DND-41 (cell line): Measurements from ENCODE around the gene FGFBP1.

Experiments used
- ATAC-seq: fragments of 200-7000 bp; cut with Tn5 transposase; 3 replicates; pipeline ENCODE4 v1.9.1; 2021; ENCODE audit warnings: low read depth; ENCODE audit not compliant: insufficient read depth
- DNase-seq: peaks from one replicate; pipeline ENCODE4 v3.0.0-alpha.2; 2020
- H2AFZ ChIP-seq: 2 replicates; pipeline ENCODE4 v1.6.0; 2012; ENCODE audit warnings: low read depth, low read length
- H3K27ac ChIP-seq: 2 replicates; pipeline ENCODE4 v1.5.1; 2012; ENCODE audit warnings: low read length, inconsistent platforms
- H3K27me3 ChIP-seq: fragments of 200-600 bp; sonication (generic); 2 replicates; pipeline ENCODE4 v1.6.0; 2012; ENCODE audit warnings: low read length, mild to moderate bottlenecking, inconsistent platforms; ENCODE audit not compliant: insufficient read depth, poor library complexity
- H3K36me3 ChIP-seq: 2 replicates; pipeline ENCODE4 v1.5.1; 2012; ENCODE audit warnings: low read length, inconsistent platforms; ENCODE audit not compliant: insufficient read depth
- H3K4me1 ChIP-seq: 2 replicates; pipeline ENCODE4 v1.5.1; 2012; ENCODE audit warnings: mild to moderate bottlenecking, low read length; ENCODE audit not compliant: insufficient read depth
- H3K4me2 ChIP-seq: 2 replicates; pipeline ENCODE4 v1.6.0; 2012; ENCODE audit warnings: mild to moderate bottlenecking, moderate library complexity, low read length, inconsistent platforms; ENCODE audit not compliant: insufficient read depth
- H3K4me3 ChIP-seq, 2 experiments: fragments of 200-600 bp in 1 of 2; shearing (Covaris generic) in 1 of 2; 2 replicates each; pipeline ENCODE4 v1.5.1; 2012 to 2016; ENCODE audit warnings: inconsistent platforms in 2 of 2, low read length in 2 of 2, mild to moderate bottlenecking in 2 of 2, low read depth in 1 of 2, moderate library complexity in 1 of 2
- H3K79me2 ChIP-seq: 2 replicates; pipeline ENCODE4 v1.6.0; 2012; ENCODE audit warnings: low read length, inconsistent platforms; ENCODE audit not compliant: insufficient read depth
- H3K9ac ChIP-seq: 2 replicates; pipeline ENCODE4 v1.6.0; 2012; ENCODE audit warnings: low read depth, mild to moderate bottlenecking, inconsistent platforms, low read length, moderate library complexity
- H3K9me3 ChIP-seq: 2 replicates; pipeline ENCODE4 v1.5.1; 2012; ENCODE audit warnings: low read length, moderate library complexity, mild to moderate bottlenecking, inconsistent platforms; ENCODE audit not compliant: insufficient read depth, severe bottlenecking
- H4K20me1 ChIP-seq: 2 replicates; pipeline ENCODE4 v1.6.0; 2012; ENCODE audit warnings: low read length; ENCODE audit not compliant: insufficient read depth
- EZH2 ChIP-seq: IDR thresholded peaks from 3 replicates; pipeline ENCODE4 v1.6.1; 2012; ENCODE audit warnings: borderline replicate concordance, low read depth, mild to moderate bottlenecking, moderate library complexity, low read length, inconsistent platforms; ENCODE audit not compliant: severe bottlenecking
- TF ChIP-seq, protein P1 (sequence below): IDR thresholded peaks from 2 replicates; pipeline ENCODE4 v1.5.1; 2012; ENCODE audit warnings: borderline replicate concordance, low read length, moderate library complexity, mild to moderate bottlenecking; ENCODE audit not compliant: poor library complexity, severe bottlenecking; ENCODE audit errors: extremely low read depth

FGFBP1 gene

DNA sequence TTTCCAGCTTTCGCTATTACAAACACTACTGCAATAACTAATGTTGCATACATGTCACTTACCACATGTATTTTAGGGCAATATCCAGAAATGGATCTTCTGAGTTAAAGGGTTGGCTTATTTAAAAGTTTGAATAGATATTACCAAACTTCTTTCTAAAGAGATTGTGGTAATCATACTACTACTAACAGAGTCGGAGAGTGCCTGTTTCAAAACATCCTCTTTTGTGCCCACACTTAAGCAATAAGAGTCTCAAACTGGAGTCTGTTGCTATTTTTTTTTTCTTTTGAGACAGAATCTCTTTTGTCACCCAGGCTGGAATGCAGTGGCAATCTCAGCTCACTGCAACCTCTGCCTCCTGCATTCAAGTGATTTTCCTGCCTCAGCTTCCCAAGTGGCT, 35.8 kb downstream of the FGFBP1 start:
- no peak for DNase-seq
- Histone ChIP-seq H3K27ac (no peak overlapping the region), H3K4me3 (no peak overlapping the region), H4K20me1 (no peaks in the 10 kb centered on the region), H2AFZ (no peak overlapping the region), H3K36me3 (no peaks in the 10 kb centered on the region), H3K9me3 (no peaks in the 10 kb centered on the region), H3K9ac (no peak overlapping the region), H3K79me2 (no peaks in the 10 kb centered on the region), H3K27me3 (no peaks in the 10 kb centered on the region), H3K4me1 (no peaks in the 10 kb centered on the region), H3K4me2 (no peak overlapping the region)
- TF ChIP-seq, protein P1, sequence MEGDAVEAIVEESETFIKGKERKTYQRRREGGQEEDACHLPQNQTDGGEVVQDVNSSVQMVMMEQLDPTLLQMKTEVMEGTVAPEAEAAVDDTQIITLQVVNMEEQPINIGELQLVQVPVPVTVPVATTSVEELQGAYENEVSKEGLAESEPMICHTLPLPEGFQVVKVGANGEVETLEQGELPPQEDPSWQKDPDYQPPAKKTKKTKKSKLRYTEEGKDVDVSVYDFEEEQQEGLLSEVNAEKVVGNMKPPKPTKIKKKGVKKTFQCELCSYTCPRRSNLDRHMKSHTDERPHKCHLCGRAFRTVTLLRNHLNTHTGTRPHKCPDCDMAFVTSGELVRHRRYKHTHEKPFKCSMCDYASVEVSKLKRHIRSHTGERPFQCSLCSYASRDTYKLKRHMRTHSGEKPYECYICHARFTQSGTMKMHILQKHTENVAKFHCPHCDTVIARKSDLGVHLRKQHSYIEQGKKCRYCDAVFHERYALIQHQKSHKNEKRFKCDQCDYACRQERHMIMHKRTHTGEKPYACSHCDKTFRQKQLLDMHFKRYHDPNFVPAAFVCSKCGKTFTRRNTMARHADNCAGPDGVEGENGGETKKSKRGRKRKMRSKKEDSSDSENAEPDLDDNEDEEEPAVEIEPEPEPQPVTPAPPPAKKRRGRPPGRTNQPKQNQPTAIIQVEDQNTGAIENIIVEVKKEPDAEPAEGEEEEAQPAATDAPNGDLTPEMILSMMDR = no peak
- TF ChIP-seq EZH2 = no peak
- no peak for ATAC-seq

DNA sequence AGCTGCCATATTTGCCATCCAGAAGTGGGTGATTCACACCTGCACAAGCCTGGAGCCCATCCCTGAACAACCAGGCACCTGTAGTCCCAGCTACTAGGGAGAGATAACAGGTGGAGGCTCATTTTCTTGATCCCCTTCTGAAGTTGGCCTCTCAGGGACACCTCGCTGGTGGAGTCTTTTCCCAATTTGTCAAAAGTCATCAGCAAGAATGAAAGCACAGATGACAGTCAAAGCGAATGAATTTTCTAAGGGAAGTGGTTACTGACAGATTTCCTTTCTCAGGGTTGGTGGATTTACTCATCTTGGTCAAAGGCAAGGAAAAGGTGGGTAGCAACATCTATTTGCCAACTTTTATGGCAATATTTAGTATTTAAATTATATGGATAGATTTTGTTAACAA, 36.5 kb downstream of the FGFBP1 start:
- Histone ChIP-seq H3K4me2 (no peak overlapping the region), H3K79me2 (no peaks in the 10 kb centered on the region), H3K4me1 (no peaks in the 10 kb centered on the region), H3K27ac (no peak overlapping the region), H3K27me3 (peaks cover under 1% of the 10 kb centered on the region), H3K9ac (no peak overlapping the region), H2AFZ (no peak overlapping the region), H3K36me3 (no peaks in the 10 kb centered on the region), H3K9me3 (no peaks in the 10 kb centered on the region), H4K20me1 (no peaks in the 10 kb centered on the region), H3K4me3 (no peak overlapping the region)
- ATAC-seq (no peak), DNase-seq (no peak)
- TF ChIP-seq, protein P1 = no peak
- no peak for TF ChIP-seq EZH2

DNA sequence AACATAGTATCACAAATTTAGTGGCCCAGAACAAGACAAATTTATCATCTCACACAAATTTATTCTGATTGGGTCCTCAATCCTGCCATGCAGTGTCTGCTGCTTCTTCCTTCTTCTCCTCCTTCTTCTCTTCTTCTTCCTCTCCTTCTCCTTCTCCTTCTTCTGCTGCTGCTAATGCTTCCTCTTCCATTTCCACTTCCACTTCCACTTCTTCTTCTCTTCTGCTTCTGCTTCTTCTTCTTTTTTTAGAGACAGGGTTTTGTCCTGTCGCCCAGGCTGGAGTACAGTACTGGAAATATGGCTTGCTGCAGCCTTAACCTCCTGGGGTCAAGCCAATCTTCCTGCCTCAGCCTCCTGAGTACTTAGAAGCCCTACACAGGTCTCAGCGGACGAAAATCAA, 37.5 kb downstream of the FGFBP1 start:
- ATAC-seq (no peak), DNase-seq (no peak)
- Histone ChIP-seq H3K4me3 (no peak overlapping the region), H3K4me2 (no peak overlapping the region), H3K27ac (no peak overlapping the region), H3K36me3 (no peaks in the 10 kb centered on the region), H3K9me3 (no peaks in the 10 kb centered on the region), H4K20me1 (no peaks in the 10 kb centered on the region), H3K27me3 (peaks cover 2% of the 10 kb centered on the region), H3K4me1 (no peaks in the 10 kb centered on the region), H3K79me2 (no peaks in the 10 kb centered on the region), H2AFZ (no peak overlapping the region), H3K9ac (no peak overlapping the region)
- no peak for TF ChIP-seq EZH2
- TF ChIP-seq, protein P1 = no peak

DNA sequence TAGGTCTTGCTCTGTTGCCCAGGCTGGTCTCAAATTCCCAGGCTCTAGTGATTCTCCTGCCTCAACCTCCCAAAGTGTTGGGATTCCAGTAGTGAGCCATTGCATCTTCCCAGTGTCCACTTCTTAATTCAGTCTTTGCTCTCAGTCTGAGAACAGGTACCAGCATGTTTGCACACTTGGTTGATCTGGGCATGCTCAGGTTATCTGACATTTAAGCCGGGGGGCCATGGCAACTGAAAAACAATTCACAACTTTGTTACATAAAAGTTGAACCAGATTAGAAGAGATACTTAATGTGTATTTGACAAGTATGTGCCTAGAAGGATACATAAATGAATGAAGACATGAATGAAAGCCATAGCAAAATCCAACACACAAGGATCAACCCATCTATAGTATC, 39.0 kb downstream of the FGFBP1 start:
- ATAC-seq (no peak), DNase-seq (no peak)
- no peak overlapping the region for H3K4me2 ChIP-seq
- H3K4me3 ChIP-seq = no peak overlapping the region
- no peak overlapping the region for H3K27ac ChIP-seq
- H4K20me1 ChIP-seq = no peaks in the 10 kb centered on the region
- no peak overlapping the region for H3K9ac ChIP-seq
- no peaks in the 10 kb centered on the region for H3K4me1 ChIP-seq
- H3K9me3 ChIP-seq = no peaks in the 10 kb centered on the region
- H2AFZ ChIP-seq = no peak overlapping the region
- H3K79me2 ChIP-seq = no peaks in the 10 kb centered on the region
- TF ChIP-seq EZH2 = no peak
- TF ChIP-seq, protein P1 = no peak
- H3K36me3 ChIP-seq = no peaks in the 10 kb centered on the region
- peaks cover 6% of the 10 kb centered on the region for H3K27me3 ChIP-seq
